H1 (cell line): ENCODE results near the gene ZIC5. TPM values are rescaled to one million over a fixed set of nuclear protein-coding genes. Genes with fewer than 3 reads are reported as not detected.

ENCODE experiments used
- CTCF ChIA-PET: fragments of 300-600 bp; sonication (Branson Sonifier 250); formaldehyde crosslinking; loops from one replicate; lab custom pipeline; 2021; ENCODE audit not compliant: partially characterized antibody; lab: Charles Lee
- POLR2A ChIA-PET: fragments of 300-600 bp; sonication (Branson Sonifier 250); formaldehyde crosslinking; loops from one replicate; lab custom pipeline; 2021; ENCODE audit warnings: inconsistent platforms; ENCODE audit not compliant: partially characterized antibody; lab: Charles Lee
- DNase-seq, 2 experiments: peaks; one replicate each; pipeline versions ENCODE4 v3.0.0 to v3.0.0-alpha.2; 2010 to 2022; ENCODE audit warnings: low spot score in 2 of 2, low read depth in 1 of 2, mixed read lengths in 1 of 2
- FAIRE-seq: peaks from 2 replicates; lab custom pipeline; 2011; peaks lifted over from hg19 to GRCh38; lab: Jason Lieb, UNC
- H2AFZ ChIP-seq: 2 replicates; pipeline ENCODE4 v1.8.1; 2012; ENCODE audit warnings: low read length, inconsistent platforms
- H2AK5ac ChIP-seq: 2 replicates; pipeline ENCODE4 v1.6.1; 2013; ENCODE audit warnings: low read depth, low read length
- H2BK120ac ChIP-seq: replicated peaks from 2 replicates; pipeline ENCODE3; 2013; ENCODE audit warnings: low read depth, low read length, inconsistent platforms
- H2BK12ac ChIP-seq: 2 replicates; pipeline ENCODE4 v1.6.1; 2013; ENCODE audit warnings: low read depth, low read length
- H2BK15ac ChIP-seq: 2 replicates; pipeline ENCODE4 v1.6.1; 2013; ENCODE audit warnings: low read length
- H2BK20ac ChIP-seq: 2 replicates; pipeline ENCODE4 v1.6.1; 2013; ENCODE audit warnings: low read length
- H2BK5ac ChIP-seq: 2 replicates; pipeline ENCODE4 v1.6.1; 2013; ENCODE audit warnings: low read depth, low read length
- H3K14ac ChIP-seq: 2 replicates; pipeline ENCODE4 v1.6.1; 2013; ENCODE audit warnings: inconsistent platforms; ENCODE audit not compliant: insufficient read length
- H3K18ac ChIP-seq: 2 replicates; pipeline ENCODE4 v1.6.1; 2013; ENCODE audit warnings: low read length; ENCODE audit errors: extremely low read depth
- H3K23ac ChIP-seq: 2 replicates; pipeline ENCODE4 v1.6.1; 2013; ENCODE audit warnings: inconsistent platforms; ENCODE audit not compliant: insufficient read length
- H3K23me2 ChIP-seq: 2 replicates; pipeline ENCODE4 v1.6.1; 2013; ENCODE audit warnings: low read depth, low read length
- H3K27ac ChIP-seq: 2 replicates; pipeline ENCODE4 v1.6.1; 2011; ENCODE audit warnings: low read depth, low read length, inconsistent platforms
- H3K27me3 ChIP-seq, 4 experiments: replicated peaks in 1 of 4; 1 replicate in 1 of 4; 2 replicates in 3 of 4; pipeline versions ENCODE4 v1.6.1 to v1.8.1; 2011 to 2013; ENCODE audit warnings: low read length in 3 of 4, mild to moderate bottlenecking in 3 of 4, inconsistent platforms in 2 of 4, mixed read lengths in 2 of 4, moderate library complexity in 1 of 4; ENCODE audit not compliant: control insufficient read depth in 3 of 4, insufficient read depth in 3 of 4; ENCODE audit errors: extremely low read depth in 1 of 4
- H3K36me3 ChIP-seq, 4 experiments: 2 replicates each; pipeline versions ENCODE4 v1.6.1 to v1.8.1; 2011 to 2013; ENCODE audit warnings: mild to moderate bottlenecking in 4 of 4, low read length in 3 of 4, moderate library complexity in 2 of 4, control low read depth in 1 of 4, inconsistent platforms in 1 of 4; ENCODE audit not compliant: insufficient read depth in 4 of 4, control insufficient read depth in 2 of 4
- H3K4ac ChIP-seq: replicated peaks from 2 replicates; pipeline ENCODE3; 2013; ENCODE audit warnings: low read length, low read depth, mixed read lengths, inconsistent platforms; ENCODE audit not compliant: insufficient read length
- H3K4me1 ChIP-seq, 4 experiments: replicated peaks in 1 of 4; 1 replicate in 1 of 4; 2 replicates in 3 of 4; pipeline versions ENCODE4 v1.6.1 to v1.8.1; 2011 to 2013; ENCODE audit warnings: low read length in 3 of 4, inconsistent platforms in 2 of 4, mixed read lengths in 1 of 4; ENCODE audit not compliant: insufficient read depth in 4 of 4, control insufficient read depth in 3 of 4
- H3K4me2 ChIP-seq, 2 experiments: 2 replicates each; pipeline versions ENCODE4 v1.6.1 to v1.8.1; 2011 to 2013; ENCODE audit warnings: low read depth in 2 of 2, low read length in 2 of 2, control low read depth in 1 of 2, inconsistent platforms in 1 of 2, mild to moderate bottlenecking in 1 of 2; ENCODE audit not compliant: insufficient read depth in 1 of 2
- H3K4me3 ChIP-seq, 4 experiments: fragments of 200-600, 300-600 bp in 1 of 4; sonication (generic), shearing (Covaris generic), sonication (Bioruptor Twin) in 1 of 4; 2 replicates each; pipeline versions ENCODE4 v1.5.1 to v1.8.1; 2011 to 2016; ENCODE audit warnings: low read length in 4 of 4, low read depth in 3 of 4, control low read depth in 2 of 4, inconsistent platforms in 2 of 4, mild to moderate bottlenecking in 2 of 4, mixed read lengths in 1 of 4, moderate library complexity in 1 of 4; ENCODE audit not compliant: insufficient read depth in 2 of 4; ENCODE audit errors: extremely low read depth in 1 of 4
- H3K56ac ChIP-seq: replicated peaks from 2 replicates; pipeline ENCODE3; 2013; ENCODE audit warnings: low read depth, mild to moderate bottlenecking, mixed read lengths, low read length, inconsistent platforms; ENCODE audit not compliant: insufficient read length
- H3K79me1 ChIP-seq: 2 replicates; pipeline ENCODE4 v1.6.1; 2013; ENCODE audit warnings: low read depth, low read length, control low read depth
- H3K79me2 ChIP-seq, 2 experiments: 2 replicates each; pipeline versions ENCODE4 v1.6.1 to v1.8.1; 2012 to 2013; ENCODE audit warnings: low read length in 2 of 2, mild to moderate bottlenecking in 2 of 2, inconsistent platforms in 1 of 2; ENCODE audit not compliant: insufficient read depth in 2 of 2, control insufficient read depth in 1 of 2
- H3K9ac ChIP-seq, 4 experiments: replicated peaks in 1 of 4; 1 replicate in 1 of 4; 2 replicates in 3 of 4; pipeline versions ENCODE4 v1.6.1 to v1.8.1; 2011 to 2013; ENCODE audit warnings: low read depth in 3 of 4, low read length in 3 of 4, control low read depth in 2 of 4, mild to moderate bottlenecking in 2 of 4, moderate library complexity in 2 of 4, inconsistent platforms in 1 of 4; ENCODE audit errors: extremely low read depth in 1 of 4
- H3K9me3 ChIP-seq, 2 experiments: 2 replicates each; pipeline versions ENCODE4 v1.6.1 to v1.8.1; 2012 to 2013; ENCODE audit warnings: mild to moderate bottlenecking in 2 of 2, moderate library complexity in 2 of 2, control low read depth in 1 of 2, inconsistent platforms in 1 of 2, low read depth in 1 of 2, low read length in 1 of 2, mixed read lengths in 1 of 2; ENCODE audit not compliant: insufficient read depth in 2 of 2
- H4K20me1 ChIP-seq, 2 experiments: replicated peaks in 1 of 2; 2 replicates each; pipeline versions ENCODE3 to v1.8.1; 2011 to 2013; ENCODE audit warnings: inconsistent platforms in 2 of 2, low read length in 2 of 2, mild to moderate bottlenecking in 1 of 2; ENCODE audit not compliant: insufficient read depth in 2 of 2, control insufficient read depth in 1 of 2
- H4K5ac ChIP-seq: 2 replicates; pipeline ENCODE4 v1.6.1; 2013; ENCODE audit warnings: low read length, low read depth, mixed read lengths, inconsistent platforms; ENCODE audit not compliant: insufficient read length
- H4K8ac ChIP-seq: 2 replicates; pipeline ENCODE4 v1.8.0; 2013; ENCODE audit warnings: mild to moderate bottlenecking, moderate library complexity, low read length, inconsistent platforms; ENCODE audit not compliant: insufficient read depth; ENCODE audit errors: extremely low read depth
- H4K91ac ChIP-seq: replicated peaks from 2 replicates; pipeline ENCODE3; 2013; ENCODE audit warnings: low read length, mixed read lengths, inconsistent platforms; ENCODE audit not compliant: insufficient read length
- CHD1 ChIP-seq: IDR thresholded peaks from 2 replicates; pipeline ENCODE4 v1.6.1; 2012; ENCODE audit warnings: low read depth, low read length, improper control_type of control experiment
- CREB1 ChIP-seq: IDR thresholded peaks from 2 replicates; pipeline ENCODE4 v1.6.1; 2012; ENCODE audit warnings: inconsistent platforms
- CTBP2 ChIP-seq: IDR thresholded peaks from 2 replicates; pipeline ENCODE4 v1.7.0; 2011; ENCODE audit warnings: borderline replicate concordance, mild to moderate bottlenecking, moderate library complexity, mixed read lengths, low read length; ENCODE audit not compliant: insufficient read depth, insufficient read length
- EGR1 ChIP-seq: IDR thresholded peaks from 2 replicates; pipeline ENCODE4 v1.6.1; 2011; ENCODE audit warnings: low read depth, low read length, borderline replicate concordance
- HDAC2 ChIP-seq, 2 experiments: fragments of 300-600 bp in 1 of 2; sonication (generic) in 1 of 2; IDR thresholded peaks; 2 replicates each; pipeline ENCODE4 v1.6.1; 2011 to 2012; ENCODE audit warnings: low read depth in 2 of 2, low read length in 2 of 2, mild to moderate bottlenecking in 2 of 2, moderate library complexity in 2 of 2, borderline replicate concordance in 1 of 2, inconsistent platforms in 1 of 2
- JUND ChIP-seq: IDR thresholded peaks from 2 replicates; pipeline ENCODE4 v1.6.1; 2011; ENCODE audit warnings: mild to moderate bottlenecking, improper control_type of control experiment, low read length
- POLR2AphosphoS5 ChIP-seq: IDR thresholded peaks from 2 replicates; pipeline ENCODE4 v1.6.1; 2011; ENCODE audit warnings: low read depth, low read length
- RXRA ChIP-seq: IDR thresholded peaks from 2 replicates; pipeline ENCODE4 v1.6.1; 2011; ENCODE audit warnings: low read depth, mild to moderate bottlenecking, low read length, moderate library complexity; ENCODE audit not compliant: insufficient read depth
- SIN3A ChIP-seq, 2 experiments: IDR thresholded peaks in 1 of 2; conservative IDR thresholded peaks in 1 of 2; 2 replicates each; pipeline ENCODE4 v1.6.1; 2011 to 2012; ENCODE audit warnings: low read length in 2 of 2, improper control_type of control experiment in 1 of 2, low read depth in 1 of 2, mild to moderate bottlenecking in 1 of 2
- TAF1 ChIP-seq: IDR thresholded peaks from 2 replicates; pipeline ENCODE4 v1.6.1; 2011; ENCODE audit warnings: mild to moderate bottlenecking, low read depth, low read length
- TBP ChIP-seq: IDR thresholded peaks from 2 replicates; pipeline ENCODE4 v1.6.1; 2011; ENCODE audit warnings: low read depth, low read length, improper control_type of control experiment
- WGBS, 2 experiments: shearing (Covaris generic) in 1 of 2; methylation state at CpG; one replicate each; pipeline versions ENCODE4 v1.1.6 to v1.1.7; 2013 to 2015; ENCODE audit warnings: low lambda C conversion rate in 2 of 2, mixed read lengths in 2 of 2, inconsistent platforms in 1 of 2, low coverage in 1 of 2, missing lambda C conversion rate in 1 of 2; ENCODE audit not compliant: insufficient replicate concordance in 2 of 2, insufficient coverage in 1 of 2, insufficient read length in 1 of 2; ENCODE audit errors: extremely low coverage in 1 of 2, missing lambda C conversion rate in 1 of 2; 5-methylcytosine and 5-hydroxymethylcytosine counted together
- polyA plus RNA-seq, 7 experiments: library from polyadenylated mRNA; depleted of rRNA in 3 of 7; stranded (reverse) in 5 of 7; unstranded in 2 of 7; fragments of >200 nt in 5 of 7; fragments of 200-250 nt in 2 of 7; gene quantifications; 1 replicate in 5 of 7; 2 replicates in 1 of 7; 4 replicates in 1 of 7; pipeline versions ENCODE4 v1.2.1 to v1.2.3, GENCODE V29; 2011 to 2013; ENCODE audit warnings: missing spikeins in 2 of 7, mixed read lengths in 2 of 7
- total RNA-seq: library from RNA; stranded (reverse); fragmentation: NEBNext Ultra II Directional; extraction: Animal tissue kit (Norgen Biotek cat#: 25700); gene quantifications from 2 replicates; pipeline ENCODE4 v1.2.1, GENCODE V29; 2021

ZIC5 gene
- total and polyA plus RNA-seq, 2 of the 8 experiments (the other 6 are each of a cell fraction or from before 2014, with no cell fraction given) = 14.2 to 52.7 TPM

GRCh38 chr13:99974939-99975561 lies 3.5 kb upstream of the ZIC5 start:
- Histone ChIP-seq H3K4me2 (peak overlapping the region; percentile 81 to 82), H4K5ac (peak overlapping the region; percentile 91), H2BK15ac (peak overlapping the region; percentile 32; the same call in 1 of the 2 replicates), H3K9me3 (no peaks in the 10 kb centered on the region), H3K27ac (peak overlapping the region; percentile 62; the same call in 1 of the 2 replicates), H2BK12ac (peak overlapping the region; percentile 97), H2AFZ (no peak overlapping the region), H2BK5ac (peak overlapping the region; percentile 97; the same call in 1 of the 2 replicates), H4K20me1 (peaks cover 0 to under 1% of the 10 kb centered on the region in 2 experiments), H3K4me1 (peaks cover 0 to 31% (median 27%) of the 10 kb centered on the region in 4 experiments; a peak in 6 of 7 replicates), H3K23ac (no peak overlapping the region), H2AK5ac (0 out of 2 replicates have a peak overlapping the region, but pooled peaks have one; percentile 76), H4K91ac (peak overlapping the region; percentile 77), H2BK20ac (peak overlapping the region; percentile 53), H3K9ac (peak overlapping the region in 1 of 4 experiments; percentile 23; a peak in 2 of 7 replicates), H3K27me3 (peaks cover 0 to 16% (median 4%) of the 10 kb centered on the region in 4 experiments; a peak in 4 of 7 replicates), H3K56ac (peak overlapping the region; percentile 13), H3K79me2 (peaks cover 0 to 30% of the 10 kb centered on the region in 2 experiments; a peak in 3 of 4 replicates), H2BK120ac (peak overlapping the region; percentile 77), H3K79me1 (no peaks in the 10 kb centered on the region; the same call in 1 of the 2 replicates), H3K18ac (peak overlapping the region; percentile 91), H3K23me2 (peaks cover 20% of the 10 kb centered on the region), H3K4me3 (peak overlapping the region; percentile 3 to 79 (median 30); a peak in 6 of 8 replicates), H4K8ac (peak overlapping the region; percentile 73; the same call in 1 of the 2 replicates), H3K4ac (peak overlapping the region; percentile 76), H3K36me3 (no peaks in the 10 kb centered on the region), H3K14ac (no peak overlapping the region)
- FAIRE-seq (no peak), DNase-seq (peak in 1 of 2 experiments; percentile 75)
- ChIA-PET POLR2A (interaction anchor here (0.8 to 3.5 kb wide), 13 partner anchors 9 to 288 kb away, joined by 3 to 39 read pairs (median 6); no protein-coding TSS in a partner anchor), CTCF (interaction anchor here (0.6 to 3.3 kb wide), 9 partner anchors 17 to 319 kb away, joined by 3 to 12 read pairs (median 5); no protein-coding TSS in a partner anchor)
- WGBS, 2 experiments = 13% methylated on average over 29 of the region's 34 CpGs; no CpG with 5 or more reads in 1 of the 2 experiments
- TF ChIP-seq POLR2AphosphoS5 (no peak), EGR1 (no peak), JUND (no peak), RXRA (no peak), CTBP2 (peak; percentile 22), CHD1 (no peak), TBP (no peak), HDAC2 (IDR thresholded peaks at IDR 0.05; ENCODE audit: borderline replicate concordance in 1 of 2, low read depth in 2 of 2, low read length in 2 of 2) (0 out of 4 replicates have a peak, but pooled peaks of 1 of the 2 experiments have one; percentile 45), CREB1 (0 out of 2 replicates have a peak, but pooled peaks have one; percentile 8), TAF1 (0 out of 2 replicates have a peak, but pooled peaks have one; percentile 37), SIN3A (conservative IDR thresholded peaks at IDR 0.05 in 1 of 2, IDR thresholded peaks at IDR 0.05 in 1 of 2; ENCODE audit: low read depth in 1 of 2, low read length in 2 of 2) (peak in 1 of 2 experiments; percentile 52; a peak in 1 of 4 replicates)
